ENCODE data around the gene PLXDC2.

GRCh38 chr10:20287586-20287985 lies 471.4 kb downstream of the PLXDC2 start:
- TF ChIP-seq EZH2 (IDR thresholded peaks at IDR 0.05; ENCODE audit: low read length, unreplicated experiment) (no peak), CTCF (conservative IDR thresholded peaks at IDR 0.05; ENCODE audit: low read depth, low read length) (no peak), EZH2phosphoT487 (IDR thresholded peaks at IDR 0.05; ENCODE audit: borderline replicate concordance, low read length) (no peak)
